NCI-H1930 (cell line): ENCODE measurements around the gene CADPS2.

Source experiments
- DNase-seq, 2 experiments: peaks; one replicate each; lab custom pipeline; 2025; lab: John Stamatoyannopoulos, UW

The CADPS2 gene

GRCh38 chr7:122369756-122370155 is 516.5 kb downstream of the CADPS2 start:
- no peak for DNase-seq

- no peak for DNase-seq
Observed at GRCh38 chr7:122364761-122365280, 521.4 kb downstream of the CADPS2 start.

- no peak for DNase-seq
Observed at GRCh38 chr7:122363144-122363543, 523.1 kb downstream of the CADPS2 start.

GRCh38 chr7:122362473-122362872 is 523.8 kb downstream of the CADPS2 start:
- no peak for DNase-seq

GRCh38 chr7:122354656-122355055 is 531.6 kb downstream of the CADPS2 start:
- no peak for DNase-seq

- DNase-seq, result no peak
Observed at GRCh38 chr7:122352454-122352853, 533.8 kb downstream of the CADPS2 start.

GRCh38 chr7:122350701-122351100 is 535.6 kb downstream of the CADPS2 start:
- no peak for DNase-seq

GRCh38 chr7:122344303-122344620 is 542.0 kb downstream of the CADPS2 start:
- DNase-seq, result no peak

GRCh38 chr7:122343601-122344302 is 542.5 kb downstream of the CADPS2 start:
- no peak for DNase-seq

GRCh38 chr7:122340427-122340826 is 545.8 kb downstream of the CADPS2 start:
- DNase-seq, result no peak

- no peak for DNase-seq
Observed at GRCh38 chr7:122339145-122339904, 546.9 kb downstream of the CADPS2 start.

GRCh38 chr7:122337011-122337410 is 549.2 kb downstream of the CADPS2 start:
- DNase-seq, result peak in 1 of 2 experiments; percentile 23

- DNase-seq, result no peak
Observed at GRCh38 chr7:122329145-122329802, 557.0 kb downstream of the CADPS2 start.

GRCh38 chr7:122327969-122328368 is 558.3 kb downstream of the CADPS2 start:
- DNase-seq, result no peak

GRCh38 chr7:122316467-122317388 is 569.5 kb downstream of the CADPS2 start:
- no peak for DNase-seq

- no peak for DNase-seq
Observed at GRCh38 chr7:122315507-122316466, 570.5 kb downstream of the CADPS2 start.

- DNase-seq, result no peak
Observed at GRCh38 chr7:122314284-122314683, 572.0 kb downstream of the CADPS2 start.

GRCh38 chr7:122312789-122313188 is 573.5 kb downstream of the CADPS2 start:
- no peak for DNase-seq

- no peak for DNase-seq
Observed at GRCh38 chr7:122311734-122312450, 574.4 kb downstream of the CADPS2 start.
